GM23338 (cell line): Measurements from ENCODE around the gene CD302. TPM values are rescaled to one million over a fixed set of nuclear protein-coding genes. Genes with fewer than 3 reads are reported as not detected.

ENCODE experiments used
- ATAC-seq: fragments of 200-7000 bp; cut with Tn5 transposase; 3 replicates; pipeline ENCODE4 v1.9.1; 2020
- DNase-seq: peaks from one replicate; pipeline ENCODE4 v3.0.0-alpha.2; 2015; ENCODE audit warnings: low spot score
- H2AFZ ChIP-seq: fragments of 200-600 bp; sonication (generic); 2 replicates; pipeline ENCODE4 v1.8.0; 2016; ENCODE audit warnings: antibody characterized with exemption, mild to moderate bottlenecking, moderate library complexity
- H3F3A ChIP-seq: fragments of 200-600 bp; sonication (generic); replicated peaks from 2 replicates; pipeline ENCODE4 v1.8.0; 2017; ENCODE audit warnings: antibody characterized with exemption, mixed run types, low read depth
- H3K27ac ChIP-seq: fragments of 200-600 bp; sonication (generic); 2 replicates; pipeline ENCODE4 v1.6.1; 2016; ENCODE audit warnings: low read depth
- H3K27me3 ChIP-seq: fragments of 200-600 bp; sonication (generic); 2 replicates; pipeline ENCODE4 v1.8.0; 2016; ENCODE audit warnings: mild to moderate bottlenecking, mixed run types, moderate library complexity; ENCODE audit not compliant: insufficient read depth
- H3K36me3 ChIP-seq: fragments of 200-600 bp; sonication (generic); 2 replicates; pipeline ENCODE4 v1.8.0; 2016; ENCODE audit warnings: mild to moderate bottlenecking; ENCODE audit not compliant: insufficient read depth
- H3K4me1 ChIP-seq: fragments of 200-600 bp; sonication (generic); 2 replicates; pipeline ENCODE4 v1.8.0; 2016; ENCODE audit warnings: mild to moderate bottlenecking, moderate library complexity; ENCODE audit not compliant: insufficient read depth
- H3K4me2 ChIP-seq: fragments of 200-600 bp; sonication (generic); 2 replicates; pipeline ENCODE4 v1.7.1; 2017; ENCODE audit warnings: mixed run types
- H3K4me3 ChIP-seq: fragments of 200-600 bp; sonication (generic); 2 replicates; pipeline ENCODE4 v1.6.1; 2016; ENCODE audit warnings: mixed run types
- H3K79me2 ChIP-seq: fragments of 200-600 bp; sonication (generic); replicated peaks from 2 replicates; pipeline ENCODE4 v1.8.0; 2017; ENCODE audit warnings: mild to moderate bottlenecking; ENCODE audit not compliant: insufficient read depth
- H3K9me2 ChIP-seq: fragments of 200-600 bp; sonication (generic); 2 replicates; pipeline ENCODE4 v1.8.0; 2017; ENCODE audit not compliant: insufficient read depth
- H4K20me1 ChIP-seq: fragments of 200-600 bp; sonication (generic); replicated peaks from 2 replicates; pipeline ENCODE4 v1.8.0; 2017; ENCODE audit warnings: mild to moderate bottlenecking; ENCODE audit not compliant: insufficient read depth
- H3K27ac Mint-ChIP-seq: 2 replicates; pipeline ENCODE4 v1.8.0; 2020; ENCODE audit warnings: inconsistent platforms, mild to moderate bottlenecking, moderate library complexity, mixed read lengths
- H3K27me3 Mint-ChIP-seq: 3 replicates; pipeline ENCODE4 v1.8.0; 2022; ENCODE audit warnings: low read depth, mild to moderate bottlenecking, moderate library complexity, mixed read lengths, inconsistent platforms; ENCODE audit not compliant: insufficient read depth, poor library complexity
- H3K36me3 Mint-ChIP-seq: 3 replicates; pipeline ENCODE4 v1.8.0; 2021; ENCODE audit warnings: low read depth, mild to moderate bottlenecking, inconsistent platforms, moderate library complexity, mixed read lengths
- H3K4me1 Mint-ChIP-seq: 3 replicates; pipeline ENCODE4 v1.8.0; 2020; ENCODE audit warnings: mild to moderate bottlenecking, inconsistent platforms, mixed read lengths
- H3K4me3 Mint-ChIP-seq: 3 replicates; pipeline ENCODE4 v1.8.0; 2021; ENCODE audit warnings: moderate library complexity, mild to moderate bottlenecking, inconsistent platforms, mixed read lengths
- H3K9me3 Mint-ChIP-seq: 3 replicates; pipeline ENCODE4 v1.8.0; 2020; ENCODE audit warnings: moderate library complexity, mild to moderate bottlenecking, inconsistent platforms, mixed read lengths
- CREB1 ChIP-seq: fragments of 250-450 bp; sonication (Bioruptor Pico); IDR thresholded peaks from 2 replicates; pipeline ENCODE4 v1.5.0; 2020; ENCODE audit warnings: low read depth, mild to moderate bottlenecking, moderate library complexity
- ETS1 ChIP-seq: IDR thresholded peaks from 2 replicates; pipeline ENCODE4 v1.6.1; 2016; ENCODE audit warnings: antibody characterized with exemption
- JUNB ChIP-seq: IDR thresholded peaks from one replicate; pipeline ENCODE4 v1.6.1; 2016; ENCODE audit warnings: antibody characterized with exemption; ENCODE audit not compliant: unreplicated experiment
- STAT1 ChIP-seq: IDR thresholded peaks from one replicate; pipeline ENCODE4 v1.6.1; 2016; ENCODE audit warnings: antibody characterized with exemption; ENCODE audit not compliant: unreplicated experiment
- ZNF331 ChIP-seq: fragments of 250-450 bp; sonication (Bioruptor Pico); IDR thresholded peaks from 2 replicates; pipeline ENCODE4 v1.5.0; 2020; ENCODE audit warnings: low read depth, mild to moderate bottlenecking, moderate library complexity
- ZNF462 ChIP-seq: fragments of 250-450 bp; sonication (Bioruptor Pico); IDR thresholded peaks from 2 replicates; pipeline ENCODE4 v1.5.0; 2020; ENCODE audit warnings: mild to moderate bottlenecking, moderate library complexity
- polyA plus RNA-seq: library from polyadenylated mRNA; unstranded; fragments of >200 nt; fragmentation: Nextera tagmentation; extraction: Ambion mirVana; gene quantifications from 2 replicates; pipeline ENCODE4 v1.2.1, GENCODE V29; 2016
- total RNA-seq: library from RNA; depleted of rRNA; stranded (reverse); fragments of >200 nt; shearing (Covaris generic); gene quantifications from 2 replicates; pipeline ENCODE4 v1.2.3, GENCODE V29; 2014
- TF ChIP-seq, protein P1 (sequence below): IDR thresholded peaks from one replicate; pipeline ENCODE4 v1.6.1; 2018; ENCODE audit warnings: antibody characterized with exemption; ENCODE audit not compliant: unreplicated experiment

The CD302 gene
- total and polyA plus RNA-seq, 2 experiments from 2014 or later = 1.6 to 1.9 TPM

GRCh38 chr2:159802673-159803072 is 4.7 kb upstream of the CD302 start:
- Histone ChIP-seq H2AFZ (no peak overlapping the region), H3K27ac (no peak overlapping the region), H3K36me3 (no peaks in the 10 kb centered on the region), H3K4me1 (peaks cover 9% of the 10 kb centered on the region; the same call in 1 of the 2 replicates), H3K79me2 (no peaks in the 10 kb centered on the region), H3K4me2 (no peak overlapping the region), H4K20me1 (no peaks in the 10 kb centered on the region), H3K9me2 (no peaks in the 10 kb centered on the region), H3K4me3 (no peak overlapping the region), H3K27me3 (peaks cover 23% of the 10 kb centered on the region), H3F3A (no peaks in the 10 kb centered on the region)
- no peak for TF ChIP-seq CREB1 (CRISPR knock-in tag)
- TF ChIP-seq ETS1 = no peak
- no peak for TF ChIP-seq ZNF462
- TF ChIP-seq ZNF331 = no peak
- no peak for TF ChIP-seq JUNB
- no peak for TF ChIP-seq STAT1
- TF ChIP-seq, protein P1, sequence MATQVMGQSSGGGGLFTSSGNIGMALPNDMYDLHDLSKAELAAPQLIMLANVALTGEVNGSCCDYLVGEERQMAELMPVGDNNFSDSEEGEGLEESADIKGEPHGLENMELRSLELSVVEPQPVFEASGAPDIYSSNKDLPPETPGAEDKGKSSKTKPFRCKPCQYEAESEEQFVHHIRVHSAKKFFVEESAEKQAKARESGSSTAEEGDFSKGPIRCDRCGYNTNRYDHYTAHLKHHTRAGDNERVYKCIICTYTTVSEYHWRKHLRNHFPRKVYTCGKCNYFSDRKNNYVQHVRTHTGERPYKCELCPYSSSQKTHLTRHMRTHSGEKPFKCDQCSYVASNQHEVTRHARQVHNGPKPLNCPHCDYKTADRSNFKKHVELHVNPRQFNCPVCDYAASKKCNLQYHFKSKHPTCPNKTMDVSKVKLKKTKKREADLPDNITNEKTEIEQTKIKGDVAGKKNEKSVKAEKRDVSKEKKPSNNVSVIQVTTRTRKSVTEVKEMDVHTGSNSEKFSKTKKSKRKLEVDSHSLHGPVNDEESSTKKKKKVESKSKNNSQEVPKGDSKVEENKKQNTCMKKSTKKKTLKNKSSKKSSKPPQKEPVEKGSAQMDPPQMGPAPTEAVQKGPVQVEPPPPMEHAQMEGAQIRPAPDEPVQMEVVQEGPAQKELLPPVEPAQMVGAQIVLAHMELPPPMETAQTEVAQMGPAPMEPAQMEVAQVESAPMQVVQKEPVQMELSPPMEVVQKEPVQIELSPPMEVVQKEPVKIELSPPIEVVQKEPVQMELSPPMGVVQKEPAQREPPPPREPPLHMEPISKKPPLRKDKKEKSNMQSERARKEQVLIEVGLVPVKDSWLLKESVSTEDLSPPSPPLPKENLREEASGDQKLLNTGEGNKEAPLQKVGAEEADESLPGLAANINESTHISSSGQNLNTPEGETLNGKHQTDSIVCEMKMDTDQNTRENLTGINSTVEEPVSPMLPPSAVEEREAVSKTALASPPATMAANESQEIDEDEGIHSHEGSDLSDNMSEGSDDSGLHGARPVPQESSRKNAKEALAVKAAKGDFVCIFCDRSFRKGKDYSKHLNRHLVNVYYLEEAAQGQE = no peak
- Mint-ChIP-seq H3K27ac (no peak overlapping the region), H3K4me1 (peaks cover 9% of the 10 kb centered on the region; the same call in 2 of the 3 replicates), H3K4me3 (no peak overlapping the region), H3K27me3 (peaks cover 14% of the 10 kb centered on the region), H3K9me3 (no peaks in the 10 kb centered on the region), H3K36me3 (no peaks in the 10 kb centered on the region)
- DNase-seq (no peak), ATAC-seq (no peak)
